HG03039 (cell line): ENCODE results near the gene ATG16L2.

ENCODE experiments used
- ATAC-seq: cut with Tn5 transposase; IDR thresholded peaks from one replicate; pipeline ENCODE4 v1.9.1; 2021; ENCODE audit warnings: mild to moderate bottlenecking, moderate library complexity; ENCODE audit not compliant: unreplicated experiment

ATG16L2 gene

DNA sequence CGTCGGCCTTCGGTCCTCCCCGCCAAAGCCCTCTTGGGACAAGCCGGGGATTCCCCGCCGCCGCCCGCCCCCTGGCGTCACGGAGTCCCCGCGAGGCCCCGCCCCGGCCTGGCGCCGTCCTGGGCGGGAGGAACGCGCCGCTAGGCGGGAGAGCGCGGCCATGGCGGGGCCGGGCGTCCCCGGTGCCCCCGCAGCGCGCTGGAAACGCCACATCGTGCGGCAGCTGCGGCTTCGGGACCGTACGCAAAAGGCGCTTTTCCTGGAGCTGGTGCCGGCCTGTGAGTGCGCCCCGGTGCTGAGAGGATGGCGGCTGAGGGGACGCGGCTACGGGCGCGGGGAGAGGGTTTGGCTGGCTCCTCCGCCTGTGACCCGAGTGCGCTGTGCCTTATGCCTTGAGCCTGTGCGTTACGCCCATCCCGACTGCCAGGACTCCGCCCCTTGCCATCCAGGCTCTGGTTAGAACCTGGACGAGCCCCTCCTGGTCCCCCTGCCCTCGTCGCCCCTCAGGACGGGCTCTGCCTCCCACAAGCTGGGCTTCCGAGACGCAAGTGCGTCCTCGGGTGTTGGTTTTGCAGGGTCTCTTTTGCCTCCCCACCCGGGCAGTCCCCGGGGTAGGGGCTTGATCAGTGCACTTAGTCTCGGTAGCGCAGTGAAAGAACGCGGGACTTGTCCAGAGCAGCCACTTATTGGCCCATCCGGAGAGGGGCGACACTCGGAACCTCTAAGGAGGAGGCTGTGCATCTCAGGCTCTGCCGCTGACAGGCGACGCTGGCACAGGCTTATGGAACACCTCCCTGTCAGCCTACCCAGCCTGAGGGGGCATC lies at the start of gene ATG16L2:
Gene ATG16L2 (plus strand): TSS at position 126 of the 824 bp plus-strand sequence. CDS start 35 bp downstream, at position 161.
- ATAC-seq = peak; percentile 61

- ATAC-seq = no peak
These were observed 49.7 kb upstream of the ATG16L2 start for GRCh38 chr11:72764503-72764902.

GRCh38 chr11:72766152-72766902 lies 47.9 kb upstream of the ATG16L2 start:
- no peak for ATAC-seq

DNA sequence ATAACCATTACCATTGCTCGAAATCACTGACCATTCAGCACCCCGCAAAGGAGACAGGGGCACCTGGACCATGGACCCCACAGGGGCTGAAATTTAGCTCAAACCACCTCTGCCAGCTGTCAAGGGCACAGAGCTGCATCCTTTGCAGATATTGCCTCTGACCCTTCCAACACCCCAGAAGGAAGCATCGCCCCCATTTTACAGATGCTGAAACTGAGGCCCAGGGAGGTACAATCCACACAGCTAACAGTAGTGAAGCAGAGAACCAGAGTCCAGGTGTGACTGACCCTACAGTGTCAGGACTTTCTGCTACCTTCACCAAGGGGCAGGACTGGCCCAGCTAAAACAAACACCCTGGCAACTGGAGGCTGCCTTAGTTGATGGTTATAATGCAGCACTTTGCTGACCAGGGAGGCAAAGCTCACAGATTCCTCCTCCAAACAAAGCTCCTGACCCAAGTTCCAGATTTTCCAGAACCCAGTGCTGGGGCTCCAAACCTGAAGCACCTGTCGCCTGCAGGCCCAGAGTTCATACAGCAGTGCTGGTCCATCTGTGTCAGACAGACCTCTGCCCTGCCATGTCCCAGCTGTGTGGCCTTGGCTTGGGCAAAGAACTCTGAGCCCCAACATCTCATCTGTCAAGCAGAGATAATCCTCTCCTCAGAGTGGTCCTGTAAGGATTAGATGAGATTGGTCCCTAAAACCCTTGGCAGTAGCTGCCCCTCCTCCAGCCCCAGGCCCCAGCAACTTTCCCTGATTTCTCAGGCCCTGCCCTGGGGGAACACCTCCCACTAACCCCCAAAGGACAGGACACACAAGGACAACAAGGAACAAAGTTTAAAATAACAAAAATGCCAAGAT lies 46.8 kb upstream of the ATG16L2 start:
- no peak for ATAC-seq

DNA sequence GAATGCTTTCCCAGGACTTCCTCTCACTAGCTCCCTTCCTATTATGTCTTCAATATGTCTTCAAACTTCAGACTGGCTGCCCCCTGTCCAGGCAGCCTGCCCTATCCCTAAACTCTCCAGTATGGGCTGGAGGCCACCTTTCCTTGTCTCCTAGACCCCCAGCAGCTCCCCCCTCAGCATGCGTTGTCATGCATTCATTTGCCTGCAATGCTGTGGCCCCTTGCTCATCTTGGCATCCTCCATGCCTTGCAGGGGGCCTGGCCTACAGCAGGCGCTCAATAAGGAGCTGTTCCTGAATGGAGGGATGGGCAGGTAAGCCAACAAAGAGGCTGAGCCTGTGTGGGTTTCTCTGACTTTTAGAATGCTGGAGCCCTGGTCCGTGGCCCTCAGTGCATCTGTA lies 45.6 kb upstream of the ATG16L2 start:
- ATAC-seq = no peak

GRCh38 chr11:72769680-72770079 lies 44.5 kb upstream of the ATG16L2 start:
- ATAC-seq = no peak

DNA sequence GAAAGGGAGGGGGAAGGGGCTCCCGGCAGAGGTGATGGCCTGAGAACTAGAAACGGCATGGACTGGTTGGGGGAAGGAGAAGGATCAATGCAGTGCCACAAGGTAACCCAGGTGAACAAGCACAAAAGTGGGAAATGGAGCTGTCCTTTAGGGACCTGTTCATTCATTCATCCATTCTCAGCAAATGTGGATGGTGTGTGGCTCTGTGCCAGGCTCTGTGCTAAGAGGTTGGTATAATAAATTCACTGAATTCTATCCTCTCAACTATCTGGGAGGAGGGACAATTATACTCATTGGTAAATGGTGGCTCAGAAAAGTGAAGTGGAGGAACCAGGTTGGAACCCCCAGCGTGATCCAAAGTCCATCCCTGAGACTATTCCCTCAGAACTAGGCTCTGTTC lies 43.4 kb upstream of the ATG16L2 start:
- ATAC-seq = no peak

- ATAC-seq = no peak
These were observed 42.7 kb upstream of the ATG16L2 start for GRCh38 chr11:72771507-72771906.

DNA sequence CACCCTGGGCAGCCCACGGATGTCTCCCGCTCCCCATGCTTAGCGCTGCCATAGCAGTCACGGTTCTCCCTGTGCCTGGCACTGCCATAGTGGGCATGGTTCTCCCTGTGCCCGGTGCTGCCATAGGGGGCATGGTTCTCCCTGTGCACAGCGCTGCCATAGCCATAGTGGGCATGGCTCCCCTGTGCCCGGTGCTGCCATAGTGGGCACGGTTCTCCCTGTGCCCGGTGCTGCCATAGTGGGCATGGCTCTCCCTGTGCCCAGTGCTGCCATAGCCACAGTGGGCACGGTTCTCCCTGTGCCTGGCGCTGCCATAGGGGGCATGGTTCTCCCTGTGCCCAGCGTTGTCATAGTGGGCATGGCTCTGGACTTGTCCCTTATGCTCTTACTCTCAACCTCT lies 42.2 kb upstream of the ATG16L2 start:
- ATAC-seq = no peak

- no peak for ATAC-seq
These were observed 40.9 kb upstream of the ATG16L2 start for GRCh38 chr11:72773291-72773690.

DNA sequence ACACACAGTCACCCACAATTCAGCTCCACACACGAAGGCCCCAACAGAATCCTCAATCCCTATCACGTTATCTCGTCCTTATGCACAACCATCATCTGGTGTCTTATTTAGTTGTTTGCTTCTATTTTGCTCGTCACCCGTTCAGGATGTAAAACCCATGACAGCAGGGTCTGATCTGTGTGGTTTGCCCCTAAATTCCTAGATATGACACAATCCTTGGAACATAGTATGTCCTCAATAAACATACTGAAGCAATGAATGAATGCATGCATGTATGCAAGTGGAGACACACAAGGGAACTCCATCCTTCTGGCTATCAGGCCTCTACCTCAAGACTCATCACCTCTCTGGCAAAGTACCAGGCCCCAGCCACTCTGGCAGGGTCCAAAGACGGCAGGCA lies 40.5 kb upstream of the ATG16L2 start:
- no peak for ATAC-seq

GRCh38 chr11:72774499-72774898 lies 39.7 kb upstream of the ATG16L2 start:
- ATAC-seq = no peak

DNA sequence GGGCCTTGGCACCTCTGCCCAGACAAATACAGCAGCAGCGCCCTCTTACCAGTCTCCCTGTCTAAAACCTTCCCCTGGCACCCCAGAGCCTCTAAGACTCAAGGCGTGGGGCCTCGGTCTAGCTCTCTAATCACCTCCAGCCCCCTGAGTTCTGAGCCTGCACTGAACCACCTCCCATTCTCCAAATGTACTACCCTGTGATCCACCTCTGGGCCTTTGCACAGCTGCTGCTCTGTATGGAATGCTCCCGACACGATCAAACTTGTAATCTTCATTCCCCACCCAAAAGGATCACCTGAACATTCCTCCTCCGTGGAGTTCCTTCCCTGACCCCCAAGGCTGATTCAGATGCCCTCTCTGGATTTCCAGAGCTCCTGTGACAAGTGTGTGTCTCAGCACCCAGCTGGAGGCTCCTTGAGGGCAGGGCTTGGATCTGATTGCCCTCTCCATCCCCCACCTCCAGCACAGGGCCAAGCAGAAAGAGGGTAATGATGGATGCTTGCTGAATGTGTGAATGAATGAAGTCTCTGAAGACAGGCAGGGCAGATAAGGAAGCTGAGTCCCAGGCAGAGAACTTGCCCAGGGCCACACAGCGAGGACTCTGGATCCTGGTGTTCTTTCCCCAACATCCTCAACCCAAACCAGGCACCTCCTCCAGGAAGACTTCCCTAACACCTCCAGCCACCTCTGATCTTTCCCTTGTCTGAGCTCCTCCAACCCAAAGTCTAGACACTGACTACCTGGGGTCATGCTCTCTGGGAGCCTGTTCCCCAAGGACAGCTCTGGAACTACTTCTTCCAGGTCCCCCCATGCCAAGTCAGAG lies 38.7 kb upstream of the ATG16L2 start:
- no peak for ATAC-seq

DNA sequence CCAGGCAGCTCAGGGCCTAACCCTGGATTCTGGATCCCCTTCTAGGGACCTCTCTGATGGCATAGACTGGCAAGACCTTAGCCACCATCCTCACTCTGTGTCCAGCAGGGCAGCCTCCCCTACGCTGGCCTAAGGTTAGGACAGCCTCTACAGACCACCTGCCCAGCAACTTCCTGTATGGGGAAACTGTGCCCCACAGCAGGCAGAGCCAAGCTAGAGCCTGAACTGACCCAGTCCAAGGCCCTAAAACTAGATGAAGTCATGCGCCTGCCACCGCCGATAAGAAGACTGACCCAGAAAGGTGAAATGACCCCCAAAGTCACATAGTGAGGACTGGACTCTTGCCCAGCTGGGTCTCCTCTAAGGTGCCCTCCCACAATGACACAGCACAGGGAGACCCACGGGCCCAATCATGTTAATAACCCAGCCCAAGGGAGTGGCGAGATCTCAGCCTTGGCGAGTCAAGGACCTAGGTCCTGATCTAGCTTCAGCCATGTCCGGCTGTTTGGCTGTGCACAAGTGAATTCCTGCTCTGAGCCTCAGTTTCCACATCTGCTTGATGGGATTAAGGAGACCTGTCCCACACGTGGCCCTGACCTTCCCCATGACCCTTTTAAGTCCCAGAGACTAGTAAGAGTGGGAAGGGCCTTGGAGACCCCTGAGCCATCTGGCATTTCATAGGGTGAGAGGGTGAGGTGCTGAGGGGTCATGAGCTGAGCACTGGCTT lies 37.9 kb upstream of the ATG16L2 start:
- ATAC-seq = no peak

DNA sequence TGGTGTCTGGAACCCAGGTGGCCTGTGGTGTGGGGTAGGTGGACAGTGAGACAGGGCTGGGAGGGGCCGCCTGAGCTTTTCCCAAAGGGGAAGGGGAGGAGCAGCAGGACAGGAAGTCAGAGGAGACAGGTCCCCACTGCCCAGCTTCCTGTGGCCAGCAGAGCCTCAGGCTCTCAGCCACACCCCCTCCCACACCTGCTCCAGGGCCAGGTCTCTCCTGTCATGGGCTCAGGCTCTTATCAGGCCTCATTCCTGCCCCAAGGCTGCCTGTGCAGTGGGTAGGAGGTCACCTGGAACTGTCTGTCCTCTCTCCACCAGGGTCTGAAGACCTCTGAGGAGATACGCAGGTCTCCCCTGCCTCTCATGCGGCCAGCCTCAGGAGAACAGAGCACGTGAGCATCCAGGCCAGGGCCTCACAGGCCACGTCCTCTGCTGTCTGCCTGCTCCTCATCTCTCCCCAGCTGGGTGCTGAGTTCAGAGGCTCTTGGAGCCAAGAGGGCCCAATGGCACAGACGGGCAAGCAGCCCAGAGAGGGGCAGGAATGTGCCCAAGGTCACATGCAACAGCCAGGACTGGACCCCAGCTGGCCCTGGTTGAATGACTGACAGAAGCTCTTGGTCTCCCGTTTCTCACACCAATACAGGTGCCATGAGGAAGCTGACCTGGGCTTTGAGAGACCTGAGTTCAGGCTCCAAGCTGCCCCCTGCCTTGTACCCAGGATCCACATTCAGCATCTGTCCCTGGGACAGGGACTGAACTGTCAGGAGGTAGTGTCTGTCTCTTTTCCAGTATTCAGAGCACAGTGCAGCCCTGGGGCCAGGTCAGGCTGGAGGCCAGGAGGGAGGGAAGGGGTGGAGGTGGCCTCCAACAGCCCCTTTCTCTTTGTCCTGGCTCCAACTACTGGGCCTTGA lies 37.1 kb upstream of the ATG16L2 start:
- ATAC-seq = no peak

GRCh38 chr11:72777755-72778278 lies 36.4 kb upstream of the ATG16L2 start:
- no peak for ATAC-seq

- ATAC-seq = no peak
These were observed 35.4 kb upstream of the ATG16L2 start for GRCh38 chr11:72778535-72779494.
